ENCODE data around the gene UTP20. TPM values are rescaled to one million over a fixed set of nuclear protein-coding genes. Genes with fewer than 3 reads are reported as not detected.

UTP20 gene
- 6.3 TPM for total RNA-seq

- DNase-seq (ENCODE audit: low spot score): peak; percentile 94
These were observed at the start of gene UTP20 for GRCh38 chr12:101280006-101280505. UTP20 (plus strand) TSS chr12:101280105; CDS start chr12:101280283, 178 bp downstream.

GRCh38 chr12:101230547-101230946 lies 49.4 kb upstream of the UTP20 start:
- no peak for DNase-seq (ENCODE audit: low spot score)

GRCh38 chr12:101231636-101232035 lies 48.3 kb upstream of the UTP20 start:
- no peak for DNase-seq (ENCODE audit: low spot score)

- no peak for DNase-seq (ENCODE audit: low spot score)
These were observed 44.2 kb upstream of the UTP20 start for GRCh38 chr12:101235686-101236085.

GRCh38 chr12:101238306-101238705 lies 41.6 kb upstream of the UTP20 start:
- DNase-seq (ENCODE audit: low spot score): no peak

- DNase-seq (ENCODE audit: low spot score): no peak
These were observed 41.0 kb upstream of the UTP20 start for GRCh38 chr12:101238800-101239329.

GRCh38 chr12:101243074-101243473 lies 36.8 kb upstream of the UTP20 start:
- no peak for DNase-seq (ENCODE audit: low spot score)

GRCh38 chr12:101243616-101244015 lies 36.3 kb upstream of the UTP20 start:
- no peak for DNase-seq (ENCODE audit: low spot score)

GRCh38 chr12:101256266-101256665 lies 23.6 kb upstream of the UTP20 start:
- no peak for DNase-seq (ENCODE audit: low spot score)

GRCh38 chr12:101257357-101257756 lies 22.5 kb upstream of the UTP20 start:
- no peak for DNase-seq (ENCODE audit: low spot score)

GRCh38 chr12:101267111-101267510 lies 12.8 kb upstream of the UTP20 start:
- DNase-seq (ENCODE audit: low spot score): no peak

- no peak for DNase-seq (ENCODE audit: low spot score)
These were observed 3.5 kb upstream of the UTP20 start for GRCh38 chr12:101276433-101276832.

- DNase-seq (ENCODE audit: low spot score): no peak
These were observed 2.5 kb upstream of the UTP20 start for GRCh38 chr12:101277443-101277842.

GRCh38 chr12:101287357-101287756 lies 7.5 kb downstream of the UTP20 start:
- DNase-seq (ENCODE audit: low spot score): no peak

- DNase-seq (ENCODE audit: low spot score): no peak
These were observed 17.8 kb downstream of the UTP20 start for GRCh38 chr12:101297661-101298060.

- no peak for DNase-seq (ENCODE audit: low spot score)
These were observed 18.5 kb downstream of the UTP20 start for GRCh38 chr12:101298426-101298825.

GRCh38 chr12:101299346-101299745 lies 19.4 kb downstream of the UTP20 start:
- DNase-seq (ENCODE audit: low spot score): no peak

- no peak for DNase-seq (ENCODE audit: low spot score)
These were observed 20.0 kb downstream of the UTP20 start for GRCh38 chr12:101299931-101300330.

GRCh38 chr12:101302741-101303140 lies 22.8 kb downstream of the UTP20 start:
- DNase-seq (ENCODE audit: low spot score): no peak

GRCh38 chr12:101305226-101305779 lies 25.4 kb downstream of the UTP20 start:
- DNase-seq (ENCODE audit: low spot score): no peak

GRCh38 chr12:101305794-101306193 lies 25.9 kb downstream of the UTP20 start:
- no peak for DNase-seq (ENCODE audit: low spot score)

- DNase-seq (ENCODE audit: low spot score): no peak
These were observed 42.6 kb downstream of the UTP20 start for GRCh38 chr12:101322480-101322879.

GRCh38 chr12:101323255-101323654 lies 43.4 kb downstream of the UTP20 start:
- no peak for DNase-seq (ENCODE audit: low spot score)

- no peak for DNase-seq (ENCODE audit: low spot score)
These were observed 45.7 kb downstream of the UTP20 start for GRCh38 chr12:101325590-101325989.

All from mucosa of gallbladder (tissue), 1 donor.